GM19395 (cell line): ENCODE measurements around the gene PLCL1.
A peak's percentile ranks its signal among the peaks of the same experiment; 100 is the strongest.

ENCODE experiments used
- ATAC-seq: cut with Tn5 transposase; IDR thresholded peaks from one replicate; pipeline ENCODE4 v1.9.1; 2021; ENCODE audit warnings: mild to moderate bottlenecking, moderate library complexity; ENCODE audit not compliant: unreplicated experiment

Gene PLCL1

GRCh38 chr2:198101688-198102087 lies 297.3 kb downstream of the PLCL1 start:
- no peak for ATAC-seq

GRCh38 chr2:198102120-198102519 lies 297.7 kb downstream of the PLCL1 start:
- no peak for ATAC-seq

GRCh38 chr2:198102856-198103255 lies 298.5 kb downstream of the PLCL1 start:
- ATAC-seq = no peak

GRCh38 chr2:198106621-198107385 lies 302.4 kb downstream of the PLCL1 start:
- ATAC-seq = no peak

- no peak for ATAC-seq
These were observed 308.9 kb downstream of the PLCL1 start for GRCh38 chr2:198113316-198113715.

- no peak for ATAC-seq
These were observed 309.7 kb downstream of the PLCL1 start for GRCh38 chr2:198114064-198114463.

GRCh38 chr2:198115201-198115600 lies 310.8 kb downstream of the PLCL1 start:
- ATAC-seq = no peak

- ATAC-seq = no peak
These were observed 312.4 kb downstream of the PLCL1 start for GRCh38 chr2:198116756-198117155.

GRCh38 chr2:198117406-198118041 lies 313.1 kb downstream of the PLCL1 start:
- no peak for ATAC-seq

GRCh38 chr2:198127627-198128026 lies 323.2 kb downstream of the PLCL1 start:
- ATAC-seq = peak; percentile 85

GRCh38 chr2:198129609-198130008 lies 325.2 kb downstream of the PLCL1 start:
- ATAC-seq = no peak

GRCh38 chr2:198134293-198134955 lies 330.0 kb downstream of the PLCL1 start:
- ATAC-seq = no peak

- ATAC-seq = no peak
These were observed 331.1 kb downstream of the PLCL1 start for GRCh38 chr2:198135481-198135934.

GRCh38 chr2:198136142-198136541 lies 331.7 kb downstream of the PLCL1 start:
- no peak for ATAC-seq

- ATAC-seq = no peak
These were observed 333.3 kb downstream of the PLCL1 start for GRCh38 chr2:198137733-198138132.

- ATAC-seq = no peak
These were observed 337.3 kb downstream of the PLCL1 start for GRCh38 chr2:198141726-198142125.

- no peak for ATAC-seq
These were observed 338.8 kb downstream of the PLCL1 start for GRCh38 chr2:198143156-198143555.

GRCh38 chr2:198143793-198144192 lies 339.4 kb downstream of the PLCL1 start:
- no peak for ATAC-seq

- ATAC-seq = no peak
These were observed 340.3 kb downstream of the PLCL1 start for GRCh38 chr2:198144660-198145059.

- no peak for ATAC-seq
These were observed 342.1 kb downstream of the PLCL1 start for GRCh38 chr2:198146346-198146940.

- no peak for ATAC-seq
These were observed 352.9 kb downstream of the PLCL1 start for GRCh38 chr2:198157314-198157713.
